A549 (cell line): Measurements from ENCODE around the gene CIPC. TPM values are rescaled to one million over a fixed set of nuclear protein-coding genes. Genes with fewer than 3 reads are reported as not detected.

Source experiments
- ATAC-seq, 2 experiments: fragments of 200-7000 bp in 1 of 2; fragments of >200 bp in 1 of 2; cut with Nextera tagmentation in 1 of 2; cut with Tn5 transposase in 1 of 2; 3 replicates each; pipeline versions ENCODE4 v1.8.0 to v1.9.1; 2018 to 2020; ENCODE audit warnings: mild to moderate bottlenecking in 1 of 2, moderate library complexity in 1 of 2
- CTCF ChIA-PET: fragments of 300-600 bp; sonication (Branson Sonifier 250); formaldehyde crosslinking; extraction: SDS; loops from one replicate; lab custom pipeline; 2021; ENCODE audit warnings: antibody characterized with exemption, inconsistent platforms; lab: Yijun Ruan, JAX
- POLR2A ChIA-PET: fragments of 350-600 bp; formaldehyde crosslinking; extraction: SDS; loops from one replicate; lab custom pipeline; 2021; ENCODE audit warnings: antibody characterized with exemption, inconsistent platforms; lab: Yijun Ruan, JAX
- DNase-seq, 2 experiments: peaks; one replicate each; pipeline versions ENCODE4 v3.0.0 to v3.0.0-alpha.2; 2011 to 2016; ENCODE audit warnings: low read depth in 1 of 2, low spot score in 1 of 2
- FAIRE-seq: peaks from 2 replicates; lab custom pipeline; 2011; peaks lifted over from hg19 to GRCh38; lab: Jason Lieb, UNC
- H3K27ac ChIP-seq, 2 experiments: fragments of >200 bp; sonication (Bioruptor Twin); formaldehyde crosslinking; 3 replicates each; pipeline ENCODE4 v1.5.1; 2016 to 2017
- H3K4me1 ChIP-seq: fragments of >200 bp; sonication (Bioruptor Twin); formaldehyde crosslinking; 3 replicates; pipeline ENCODE4 v1.6.1; 2016
- H3K4me2 ChIP-seq: fragments of >200 bp; sonication (Bioruptor Twin); formaldehyde crosslinking; 3 replicates; pipeline ENCODE4 v1.6.1; 2016
- H3K4me3 ChIP-seq: fragments of >200 bp; sonication (Bioruptor Twin); formaldehyde crosslinking; 3 replicates; pipeline ENCODE4 v1.5.1; 2016
- H3K9me3 ChIP-seq: fragments of >200 bp; sonication (Bioruptor Twin); formaldehyde crosslinking; 3 replicates; pipeline ENCODE4 v1.6.1; 2016
- HOXB5 ChIP-seq: fragments of 250-450 bp; sonication (Bioruptor Pico); IDR thresholded peaks from 2 replicates; pipeline ENCODE4 v1.5.0; 2020; ENCODE audit warnings: mild to moderate bottlenecking, moderate library complexity
- MAFK ChIP-seq: fragments of 450-650 bp; IDR thresholded peaks from 2 replicates; pipeline ENCODE4 v1.6.1; 2014; ENCODE audit not compliant: partially characterized antibody
- MAZ ChIP-seq: fragments of 150-350 bp; IDR thresholded peaks from 2 replicates; pipeline ENCODE4 v1.6.1; 2014; ENCODE audit warnings: antibody characterized with exemption, low read depth, low read length, borderline replicate concordance
- PHF8 ChIP-seq: fragments of 200-600 bp; sonication (generic); IDR thresholded peaks from 2 replicates; pipeline ENCODE4 v1.6.1; 2016; ENCODE audit warnings: low read depth, mild to moderate bottlenecking, antibody characterized with exemption, moderate library complexity, borderline replicate concordance
- POLR2A ChIP-seq: IDR thresholded peaks from 2 replicates; pipeline ENCODE4 v1.6.1; 2012; ENCODE audit warnings: mild to moderate bottlenecking, low read length
- RFX5 ChIP-seq: fragments of 450-650 bp; IDR thresholded peaks from 2 replicates; pipeline ENCODE4 v1.7.1; 2014; ENCODE audit warnings: antibody characterized with exemption, mild to moderate bottlenecking, moderate library complexity
- WGBS: methylation state at CpG from one replicate; pipeline ENCODE4 v1.1.6; 2017; ENCODE audit errors: missing lambda C conversion rate; 5-methylcytosine and 5-hydroxymethylcytosine counted together
- polyA plus RNA-seq, 4 experiments: library from polyadenylated mRNA; depleted of rRNA in 3 of 4; stranded (reverse); fragments of >200 nt; fragmentation: RNase III in 1 of 4; extraction: RNeasy Plus Mini Kit Qiagen cat#74134 plus additional on column Dnase treatment in 1 of 4; gene quantifications; 2 replicates in 3 of 4; 3 replicates in 1 of 4; pipeline ENCODE4 v1.2.3, GENCODE V29; 2011 to 2017

The CIPC gene
- polyA plus RNA-seq, 2 of the 4 experiments (the other 2 are of a cell fraction): 8.9 to 13.9 TPM

- no peak for ATAC-seq
- 60% methylated on average over 4 of the region's 4 CpGs for WGBS
- CTCF ChIA-PET: interaction anchor here (1.3 to 1.7 kb wide), 2 partner anchors 10 to 12 kb away, joined by 6 read pairs; no protein-coding TSS in a partner anchor
- TF ChIP-seq POLR2A (no peak), MAZ (no peak), RFX5 (no peak), HOXB5 (CRISPR knock-in tag) (no peak), MAFK (no peak), PHF8 (no peak)
- TF ChIP-seq, all 56 proteins: peak for 0
- Histone ChIP-seq H3K4me1 (peaks cover 12% of the 10 kb centered on the region), H3K27ac (no peak overlapping the region), H3K9me3 (no peaks in the 10 kb centered on the region), H3K4me3 (no peak overlapping the region), H3K4me2 (no peak overlapping the region)
- POLR2A ChIA-PET: no interaction called here
- FAIRE-seq: no peak
- no peak for DNase-seq
Observed at GRCh38 chr14:77161011-77161410, 63.0 kb downstream of the CIPC start.

Other genes with a start within 250 kb of the CIPC start
- 12.5 and 18.1 TPM in 2 replicates for gene IRF2BPL, start 69.5 kb upstream of the CIPC start, polyA plus RNA-seq (2011; rRNA removed)
- gene IRF2BPL, start 69.5 kb upstream of the CIPC start, polyA plus RNA-seq (2017; fragmentation: RNase III; extraction: RNeasy Plus Mini Kit Qiagen cat#74134 plus additional on column Dnase treatment): 20.1 to 31.0 TPM (median 28.3 TPM) in 3 replicates
- 0.04 and 0.11 TPM in 2 replicates for gene ZDHHC22, start 43.5 kb downstream of the CIPC start, polyA plus RNA-seq (2011; rRNA removed)
- gene ZDHHC22, start 43.5 kb downstream of the CIPC start, polyA plus RNA-seq (2017; fragmentation: RNase III; extraction: RNeasy Plus Mini Kit Qiagen cat#74134 plus additional on column Dnase treatment): 0.16 to 0.28 TPM (median 0.23 TPM) in 3 replicates
- 0.57 and 0.86 TPM in 2 replicates for gene TMEM63C, start 83.5 kb downstream of the CIPC start, polyA plus RNA-seq (2011; rRNA removed)
- gene TMEM63C, start 83.5 kb downstream of the CIPC start, polyA plus RNA-seq (2017; fragmentation: RNase III; extraction: RNeasy Plus Mini Kit Qiagen cat#74134 plus additional on column Dnase treatment): 0.43 to 0.91 TPM (median 0.73 TPM) in 3 replicates
- gene NGB, start 172.9 kb downstream of the CIPC start, polyA plus RNA-seq (2011; rRNA removed): not detected in 2 replicates
- gene NGB, start 172.9 kb downstream of the CIPC start, polyA plus RNA-seq (2017; fragmentation: RNase III; extraction: RNeasy Plus Mini Kit Qiagen cat#74134 plus additional on column Dnase treatment): not detected in 3 replicates
- 35.0 and 38.7 TPM in 2 replicates for gene POMT2, start 222.6 kb downstream of the CIPC start, polyA plus RNA-seq (2011; rRNA removed)
- gene POMT2, start 222.6 kb downstream of the CIPC start, polyA plus RNA-seq (2017; fragmentation: RNase III; extraction: RNeasy Plus Mini Kit Qiagen cat#74134 plus additional on column Dnase treatment): 25.9 to 29.0 TPM (median 27.1 TPM) in 3 replicates
- gene GSTZ1, start 222.8 kb downstream of the CIPC start, polyA plus RNA-seq (2011; rRNA removed): 24.3 and 29.3 TPM in 2 replicates
- gene GSTZ1, start 222.8 kb downstream of the CIPC start, polyA plus RNA-seq (2017; fragmentation: RNase III; extraction: RNeasy Plus Mini Kit Qiagen cat#74134 plus additional on column Dnase treatment): 29.7 to 33.6 TPM (median 30.1 TPM) in 3 replicates